ENCODE data around the gene HIVEP1. TPM values are rescaled to one million over a fixed set of nuclear protein-coding genes. Genes with fewer than 3 reads are reported as not detected.

Gene HIVEP1
- polyA plus RNA-seq, 3 donors, result 1.7 to 8.7 (median 2.7) TPM

- H3K9me3 Mint-ChIP-seq, result no peaks in the 10 kb centered on the region
- DNase-seq, result no peak
- H3K36me3 Mint-ChIP-seq, result no peaks in the 10 kb centered on the region
- Histone ChIP-seq H3K27me3 (ENCODE audit: control insufficient read depth in 2 of 2, insufficient read depth in 2 of 2, low read length in 2 of 2) (no peaks in the 10 kb centered on the region), H4K20me1 (ENCODE audit: insufficient read depth, low read length) (no peaks in the 10 kb centered on the region), H2AFZ (ENCODE audit: insufficient read depth, low read depth, low read length, poor library complexity, severe bottlenecking) (no peak overlapping the region), H3K27ac (ENCODE audit: low read depth in 1 of 2, low read length in 2 of 2) (no peak overlapping the region), H3K4me3 (replicated peaks in 1 of 3; ENCODE audit: low read depth in 2 of 3, low read length in 3 of 3) (no peak overlapping the region), H3K79me2 (ENCODE audit: insufficient read depth, low read length) (no peaks in the 10 kb centered on the region), H3K36me3 (replicated peaks in 1 of 2; ENCODE audit: control insufficient read depth in 1 of 2, insufficient read depth in 2 of 2, low read length in 2 of 2) (no peaks in the 10 kb centered on the region), H3K4me2 (replicated peaks; ENCODE audit: extremely low read depth, low read length, poor library complexity, severe bottlenecking) (no peak overlapping the region), H3K9me3 (replicated peaks in 1 of 2; ENCODE audit: control insufficient read depth in 1 of 2, insufficient read depth in 1 of 2, low read length in 2 of 2) (no peaks in the 10 kb centered on the region), H3K9ac (ENCODE audit: insufficient read depth, low read length, poor library complexity, severe bottlenecking) (no peak overlapping the region), H3K4me1 (ENCODE audit: control insufficient read depth in 1 of 2, insufficient read depth in 2 of 2, low read length in 2 of 2) (peaks cover 2 to 3% of the 10 kb centered on the region in 2 donors)
- H3K27me3 Mint-ChIP-seq (ENCODE audit: low read depth in 3 of 3), result peaks cover 0 to 7% (median 6%) of the 10 kb centered on the region in 3 donors
- intact Hi-C loops (cut with micrococcal nuclease), result no loop called here
- no CpG with 5 or more reads among the region's 3 CpGs for WGBS (ENCODE audit: insufficient coverage)
- no peak overlapping the region for H3K4me3 Mint-ChIP-seq
- peaks cover 12% of the 10 kb centered on the region for H3K4me1 Mint-ChIP-seq
- H3K27ac Mint-ChIP-seq, result peak overlapping the region in 1 of 7 donors; percentile 70
- TF ChIP-seq, protein P1, sequence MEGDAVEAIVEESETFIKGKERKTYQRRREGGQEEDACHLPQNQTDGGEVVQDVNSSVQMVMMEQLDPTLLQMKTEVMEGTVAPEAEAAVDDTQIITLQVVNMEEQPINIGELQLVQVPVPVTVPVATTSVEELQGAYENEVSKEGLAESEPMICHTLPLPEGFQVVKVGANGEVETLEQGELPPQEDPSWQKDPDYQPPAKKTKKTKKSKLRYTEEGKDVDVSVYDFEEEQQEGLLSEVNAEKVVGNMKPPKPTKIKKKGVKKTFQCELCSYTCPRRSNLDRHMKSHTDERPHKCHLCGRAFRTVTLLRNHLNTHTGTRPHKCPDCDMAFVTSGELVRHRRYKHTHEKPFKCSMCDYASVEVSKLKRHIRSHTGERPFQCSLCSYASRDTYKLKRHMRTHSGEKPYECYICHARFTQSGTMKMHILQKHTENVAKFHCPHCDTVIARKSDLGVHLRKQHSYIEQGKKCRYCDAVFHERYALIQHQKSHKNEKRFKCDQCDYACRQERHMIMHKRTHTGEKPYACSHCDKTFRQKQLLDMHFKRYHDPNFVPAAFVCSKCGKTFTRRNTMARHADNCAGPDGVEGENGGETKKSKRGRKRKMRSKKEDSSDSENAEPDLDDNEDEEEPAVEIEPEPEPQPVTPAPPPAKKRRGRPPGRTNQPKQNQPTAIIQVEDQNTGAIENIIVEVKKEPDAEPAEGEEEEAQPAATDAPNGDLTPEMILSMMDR (IDR thresholded peaks at IDR 0.05), result no peak
Measured at GRCh38 chr6:11970114-11970513, 42.0 kb upstream of the HIVEP1 start.

DNA sequence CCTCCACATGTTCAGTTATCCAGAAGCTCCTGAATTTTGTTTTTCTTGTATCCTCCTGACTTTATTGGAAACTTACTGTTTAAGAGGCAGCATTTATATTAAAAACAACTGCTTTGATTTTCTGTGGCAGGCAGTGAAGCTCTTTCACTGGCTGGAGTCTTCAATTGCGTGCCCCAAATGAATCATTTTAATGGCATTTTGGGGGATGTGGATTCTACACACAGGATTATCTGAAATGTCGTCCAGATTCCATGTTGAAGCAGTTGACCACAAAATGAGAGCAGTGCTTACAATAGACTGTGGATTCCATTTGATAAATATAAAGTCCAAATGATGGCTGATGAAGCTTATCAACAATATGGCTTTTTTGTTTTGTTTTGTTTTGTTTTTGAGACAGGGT lies 41.0 kb upstream of the HIVEP1 start:
- Histone ChIP-seq H3K4me3 (replicated peaks in 1 of 3; ENCODE audit: low read depth in 2 of 3, low read length in 3 of 3) (no peak overlapping the region), H3K9ac (ENCODE audit: insufficient read depth, low read length, poor library complexity, severe bottlenecking) (no peak overlapping the region), H3K4me1 (ENCODE audit: control insufficient read depth in 1 of 2, insufficient read depth in 2 of 2, low read length in 2 of 2) (peaks cover 9 to 13% of the 10 kb centered on the region in 2 donors), H3K4me2 (replicated peaks; ENCODE audit: extremely low read depth, low read length, poor library complexity, severe bottlenecking) (no peak overlapping the region), H3K36me3 (replicated peaks in 1 of 2; ENCODE audit: control insufficient read depth in 1 of 2, insufficient read depth in 2 of 2, low read length in 2 of 2) (no peaks in the 10 kb centered on the region), H3K27me3 (ENCODE audit: control insufficient read depth in 2 of 2, insufficient read depth in 2 of 2, low read length in 2 of 2) (no peaks in the 10 kb centered on the region), H3K79me2 (ENCODE audit: insufficient read depth, low read length) (no peaks in the 10 kb centered on the region), H2AFZ (ENCODE audit: insufficient read depth, low read depth, low read length, poor library complexity, severe bottlenecking) (no peak overlapping the region), H4K20me1 (ENCODE audit: insufficient read depth, low read length) (no peaks in the 10 kb centered on the region), H3K27ac (ENCODE audit: low read depth in 1 of 2, low read length in 2 of 2) (no peak overlapping the region), H3K9me3 (replicated peaks in 1 of 2; ENCODE audit: control insufficient read depth in 1 of 2, insufficient read depth in 1 of 2, low read length in 2 of 2) (no peaks in the 10 kb centered on the region)
- Mint-ChIP-seq H3K27me3 (ENCODE audit: low read depth in 3 of 3) (peaks cover 0 to 7% (median 6%) of the 10 kb centered on the region in 3 donors), H3K4me1 (peaks cover 18% of the 10 kb centered on the region), H3K4me3 (no peak overlapping the region), H3K27ac (no peak overlapping the region), H3K36me3 (no peaks in the 10 kb centered on the region), H3K9me3 (peaks cover 0 to 4% (median 0%) of the 10 kb centered on the region in 7 donors)
- TF ChIP-seq, protein P1 (IDR thresholded peaks at IDR 0.05), result no peak
- 94% methylated on average over 2 of the region's 2 CpGs for WGBS (ENCODE audit: insufficient coverage)
- intact Hi-C loops (cut with micrococcal nuclease), result no loop called here
- DNase-seq, result no peak
